Heart left ventricle (tissue), 13 donors: ENCODE results near the gene CCBE1.

ENCODE experiments used
- CTCF ChIP-seq, 12 donors: fragments of 200-600 bp; sonication (generic) in 4 of 12; IDR thresholded peaks; one replicate each; pipeline versions ENCODE4 v1.5.0 to v1.8.0; 2018 to 2022; ENCODE audit warnings: antibody characterized with exemption in 12 of 12, mild to moderate bottlenecking in 5 of 12
- POLR2A ChIP-seq, 2 donors: fragments of 450-650 bp; IDR thresholded peaks; one replicate each; pipeline ENCODE4 v1.6.1; 2017; ENCODE audit warnings: antibody characterized with exemption in 2 of 2, mild to moderate bottlenecking in 2 of 2, moderate library complexity in 2 of 2
- donor health status: ischemic (EF 13 %, LVEDD 7.1; RV severe dilation, severe dysfunction).
- donor health status: DM: no; HTN: yes; CAD: no.
- donor health status: DM: no; HTN: no; CAD: no.
- donor health status: ischemic (EF 25% LVEDD 6.9; RV normal size, moderate dysfunction).
- donor health status: ischemic (EF 25% LVEDD 5.7; RV mildly dilated, moderate dysfunction).
- donor health status: ischemic (EF 35%, LVEDD 5.7; RV mildly dilated, moderate dysfunction).
- donor health status: nonischemic (EF 11% LVEDD 7.7; RV severe dilation, severe dysfunction).
- donor health status: DM: yes; HTN: yes; CAD: no.
- donor health status: PGD.
- donor health status: ischemic (EF 29% LVEDD 5.4; RV normal size, mild dysfunction).
- donor health status: nonischemic (EF 23%, LVEDD 6.1; RV moderate dilation, normal function).

- no peak for TF ChIP-seq POLR2A (IDR thresholded peaks at IDR 0.05)
- TF ChIP-seq CTCF (IDR thresholded peaks at IDR 0.05), result no peak
Measured at GRCh38 chr18:59387687-59388565, 309.3 kb downstream of the CCBE1 start.
